Colonic mucosa (tissue), 4 donors: ENCODE results near the gene EFCAB6. TPM values are rescaled to one million over a fixed set of nuclear protein-coding genes. Genes with fewer than 3 reads are reported as not detected.

Source experiments
- DNase-seq: peaks from one replicate; pipeline ENCODE4 v3.0.0-alpha.2; 2020
- H3K27ac ChIP-seq: fragments of 200-600 bp; one replicate; pipeline ENCODE4 v1.8.0; 2021
- H3K27me3 ChIP-seq: fragments of 200-600 bp; one replicate; pipeline ENCODE4 v1.8.0; 2021
- H3K36me3 ChIP-seq: fragments of 200-600 bp; one replicate; pipeline ENCODE4 v1.8.0; 2021
- H3K4me1 ChIP-seq: fragments of 200-600 bp; one replicate; pipeline ENCODE4 v1.8.0; 2021; ENCODE audit warnings: mild to moderate bottlenecking
- H3K4me3 ChIP-seq: fragments of 200-600 bp; one replicate; pipeline ENCODE4 v1.8.0; 2021
- H3K9ac ChIP-seq, 2 donors: one replicate each; pipeline ENCODE4 v1.7.0; 2013; ENCODE audit warnings: control low read depth in 2 of 2, low read depth in 2 of 2, low read length in 2 of 2
- H3K9me3 ChIP-seq: fragments of 200-600 bp; one replicate; pipeline ENCODE4 v1.8.0; 2021
- intact Hi-C: fragments of 100-400 bp; cut with DNase I; formaldehyde crosslinking; loops from one replicate; pipeline ENCODE4 v1.14.1; 2022
- total RNA-seq, 2 donors: library from RNA; stranded (reverse); fragmentation: NEBNext Ultra II Directional in 1 of 2; extraction: Animal tissue kit (Norgen Biotek cat#: 25700) in 1 of 2; gene quantifications; one replicate each; pipeline ENCODE4 v1.2.1, GENCODE V29; 2021
- TF ChIP-seq, protein P1 (sequence below): fragments of 200-600 bp; IDR thresholded peaks from one replicate; pipeline ENCODE4 v1.8.0; 2022; ENCODE audit warnings: antibody characterized with exemption, mild to moderate bottlenecking
- donor health status: healthy.
- donor health status: DM: no; HTN: no; CAD: no.
- donor health status: DM: no; HTN: no; CAD: no.

Gene EFCAB6
- total RNA-seq, 2 donors from 2014 or later = 0.35 to 0.80 TPM

DNA sequence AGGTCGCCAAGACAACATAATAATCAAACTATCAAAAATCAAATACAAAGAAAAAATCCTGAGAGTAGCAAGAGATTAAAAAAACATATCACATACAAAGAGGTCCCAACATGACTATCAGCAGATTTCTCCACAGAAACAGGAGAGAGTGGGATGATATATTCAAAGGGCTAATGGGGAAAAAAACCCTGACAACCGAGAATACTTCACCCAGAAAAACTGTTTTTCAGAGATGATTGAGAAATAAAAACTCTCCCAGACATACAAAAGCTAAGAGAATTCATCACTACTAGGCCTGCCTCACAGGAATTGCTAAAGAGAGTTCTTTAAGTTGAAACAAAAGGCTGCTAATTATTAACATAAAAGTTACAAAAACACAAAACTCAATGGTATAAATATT lies 108.1 kb downstream of the EFCAB6 start:
- TF ChIP-seq, protein P1, sequence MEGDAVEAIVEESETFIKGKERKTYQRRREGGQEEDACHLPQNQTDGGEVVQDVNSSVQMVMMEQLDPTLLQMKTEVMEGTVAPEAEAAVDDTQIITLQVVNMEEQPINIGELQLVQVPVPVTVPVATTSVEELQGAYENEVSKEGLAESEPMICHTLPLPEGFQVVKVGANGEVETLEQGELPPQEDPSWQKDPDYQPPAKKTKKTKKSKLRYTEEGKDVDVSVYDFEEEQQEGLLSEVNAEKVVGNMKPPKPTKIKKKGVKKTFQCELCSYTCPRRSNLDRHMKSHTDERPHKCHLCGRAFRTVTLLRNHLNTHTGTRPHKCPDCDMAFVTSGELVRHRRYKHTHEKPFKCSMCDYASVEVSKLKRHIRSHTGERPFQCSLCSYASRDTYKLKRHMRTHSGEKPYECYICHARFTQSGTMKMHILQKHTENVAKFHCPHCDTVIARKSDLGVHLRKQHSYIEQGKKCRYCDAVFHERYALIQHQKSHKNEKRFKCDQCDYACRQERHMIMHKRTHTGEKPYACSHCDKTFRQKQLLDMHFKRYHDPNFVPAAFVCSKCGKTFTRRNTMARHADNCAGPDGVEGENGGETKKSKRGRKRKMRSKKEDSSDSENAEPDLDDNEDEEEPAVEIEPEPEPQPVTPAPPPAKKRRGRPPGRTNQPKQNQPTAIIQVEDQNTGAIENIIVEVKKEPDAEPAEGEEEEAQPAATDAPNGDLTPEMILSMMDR = no peak
- H3K9ac ChIP-seq = no peak overlapping the region
- H3K4me3 ChIP-seq = no peak overlapping the region
- no peaks in the 10 kb centered on the region for H3K27me3 ChIP-seq
- H3K27ac ChIP-seq = no peak overlapping the region
- no peak for DNase-seq
- intact Hi-C loops = no loop called here
- H3K4me1 ChIP-seq = no peaks in the 10 kb centered on the region
- H3K9me3 ChIP-seq = no peaks in the 10 kb centered on the region
- no peaks in the 10 kb centered on the region for H3K36me3 ChIP-seq

DNA sequence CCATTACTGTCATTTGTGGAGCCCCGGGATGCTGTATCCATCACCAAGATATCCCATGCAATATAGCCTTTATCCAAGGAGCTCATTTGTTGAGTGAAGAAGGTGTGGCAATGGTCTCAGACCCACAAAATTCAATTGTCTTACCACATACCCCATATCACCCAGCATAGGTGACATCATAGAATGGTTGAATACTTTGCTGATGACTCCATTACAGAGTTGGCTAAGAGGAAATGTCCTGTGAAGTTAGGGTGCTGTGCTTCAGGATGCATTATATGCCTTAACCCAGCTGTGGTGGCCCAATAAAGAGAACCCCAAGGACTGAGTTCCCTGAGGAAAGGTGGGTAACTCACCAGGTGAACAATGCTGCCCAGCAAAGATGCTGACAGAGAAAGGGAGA lies 113.7 kb downstream of the EFCAB6 start:
- H3K4me3 ChIP-seq = no peak overlapping the region
- no peaks in the 10 kb centered on the region for H3K36me3 ChIP-seq
- no peaks in the 10 kb centered on the region for H3K27me3 ChIP-seq
- TF ChIP-seq, protein P1 = no peak
- no peaks in the 10 kb centered on the region for H3K4me1 ChIP-seq
- intact Hi-C loops = no loop called here
- H3K9me3 ChIP-seq = no peaks in the 10 kb centered on the region
- no peak overlapping the region for H3K27ac ChIP-seq
- no peak for DNase-seq
- H3K9ac ChIP-seq = no peak overlapping the region

DNA sequence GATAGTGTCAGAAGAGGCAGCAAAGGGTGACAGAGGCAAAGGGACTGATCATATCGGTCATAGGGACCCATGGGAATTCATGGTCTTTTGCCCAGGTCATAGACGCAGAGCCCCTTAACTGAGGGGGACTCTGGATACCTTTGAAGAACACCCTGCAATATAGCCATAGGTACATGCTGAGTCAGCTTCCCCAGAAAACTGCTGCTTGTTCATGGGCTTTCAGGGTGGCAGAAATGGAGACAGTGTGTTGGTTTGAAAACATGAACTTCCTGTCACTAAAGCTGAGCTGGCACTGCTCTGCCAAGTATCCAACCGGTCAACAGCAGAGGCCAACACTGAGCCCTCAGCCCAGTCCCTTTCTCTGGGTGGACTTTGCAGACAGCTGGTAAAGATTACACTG lies 114.2 kb downstream of the EFCAB6 start:
- intact Hi-C loops = no loop called here
- Histone ChIP-seq H3K27ac (no peak overlapping the region), H3K36me3 (no peaks in the 10 kb centered on the region), H3K4me1 (no peaks in the 10 kb centered on the region), H3K9me3 (no peaks in the 10 kb centered on the region), H3K9ac (no peak overlapping the region), H3K4me3 (no peak overlapping the region), H3K27me3 (no peaks in the 10 kb centered on the region)
- DNase-seq = no peak
- TF ChIP-seq, protein P1 = no peak

DNA sequence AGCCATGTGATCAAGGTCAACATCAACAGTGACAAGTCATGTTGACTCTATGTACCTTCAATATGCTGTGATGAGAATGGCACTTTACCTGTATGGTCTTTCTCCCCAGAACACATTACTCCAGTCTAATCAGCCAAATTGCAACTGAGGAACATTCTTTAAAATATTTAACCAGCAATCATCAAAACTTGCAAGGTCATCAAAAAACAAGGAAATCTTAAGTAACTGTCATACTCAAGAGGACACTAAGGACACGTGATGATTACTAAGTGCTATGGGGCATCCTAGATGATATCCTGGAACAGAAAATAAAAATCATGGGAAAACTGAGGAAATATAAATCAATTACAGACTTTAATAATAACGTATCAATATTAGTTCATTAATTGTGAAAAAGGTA lies 118.9 kb downstream of the EFCAB6 start:
- H3K27me3 ChIP-seq = no peaks in the 10 kb centered on the region
- no peak overlapping the region for H3K27ac ChIP-seq
- H3K9me3 ChIP-seq = no peaks in the 10 kb centered on the region
- DNase-seq = no peak
- TF ChIP-seq, protein P1 = no peak
- H3K4me3 ChIP-seq = no peak overlapping the region
- H3K4me1 ChIP-seq = no peaks in the 10 kb centered on the region
- intact Hi-C loops = no loop called here
- H3K36me3 ChIP-seq = no peaks in the 10 kb centered on the region
- no peak overlapping the region for H3K9ac ChIP-seq

DNA sequence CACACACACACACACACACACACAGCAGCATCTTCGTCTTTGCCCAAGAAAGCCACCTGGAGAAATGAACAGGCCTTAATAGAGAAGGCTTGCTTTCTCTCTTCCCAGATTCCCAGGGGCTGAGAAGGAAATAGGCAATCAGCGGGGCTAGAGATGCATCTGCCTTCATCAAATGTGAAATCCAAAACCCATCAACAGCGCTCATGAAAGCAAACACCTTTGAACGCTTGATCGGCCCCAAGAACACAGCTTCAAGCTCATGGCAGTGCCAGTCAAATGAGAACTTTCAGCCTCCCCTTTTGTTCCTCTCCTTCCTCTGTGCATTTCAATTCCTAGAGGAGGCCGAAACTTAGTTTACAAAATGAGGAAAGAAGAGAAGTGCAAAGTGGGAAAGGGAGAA lies 122.7 kb downstream of the EFCAB6 start:
- TF ChIP-seq, protein P1 = no peak
- Histone ChIP-seq H3K4me3 (no peak overlapping the region), H3K4me1 (no peaks in the 10 kb centered on the region), H3K27me3 (no peaks in the 10 kb centered on the region), H3K9ac (no peak overlapping the region), H3K27ac (no peak overlapping the region), H3K36me3 (no peaks in the 10 kb centered on the region), H3K9me3 (no peaks in the 10 kb centered on the region)
- no peak for DNase-seq
- intact Hi-C loops = no loop called here

DNA sequence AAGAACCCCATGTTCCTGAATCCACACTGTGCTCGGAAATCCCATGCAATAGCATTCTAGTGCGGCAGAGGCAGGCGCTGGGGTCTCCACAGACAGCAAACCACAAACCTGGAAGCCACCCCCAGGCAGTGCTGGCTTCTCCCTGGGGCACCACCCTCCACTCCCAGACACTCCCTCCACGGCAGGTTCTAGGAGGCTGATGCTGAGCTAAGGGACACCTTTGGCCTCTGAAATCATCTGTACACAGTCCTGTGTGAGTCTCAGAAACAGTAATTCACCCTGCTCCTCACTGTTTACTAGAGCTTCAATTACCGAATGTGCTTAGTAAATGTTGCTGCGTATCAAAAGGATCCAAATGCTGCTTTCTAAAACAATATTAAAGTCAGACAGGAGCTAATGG lies 129.3 kb downstream of the EFCAB6 start:
- DNase-seq = no peak
- H3K36me3 ChIP-seq = no peaks in the 10 kb centered on the region
- no peak overlapping the region for H3K9ac ChIP-seq
- TF ChIP-seq, protein P1 = no peak
- H3K4me3 ChIP-seq = no peak overlapping the region
- no peaks in the 10 kb centered on the region for H3K9me3 ChIP-seq
- no peaks in the 10 kb centered on the region for H3K27me3 ChIP-seq
- intact Hi-C loops = no loop called here
- no peaks in the 10 kb centered on the region for H3K4me1 ChIP-seq
- no peak overlapping the region for H3K27ac ChIP-seq
